IMR-90 (cell line): ENCODE data around the gene DMD.

Source experiments
- MXI1 ChIP-seq: IDR thresholded peaks from 2 replicates; pipeline ENCODE4 v1.6.1; 2012; ENCODE audit warnings: low read depth, mild to moderate bottlenecking, low read length, moderate library complexity, borderline replicate concordance
- POLR2A ChIP-seq: IDR thresholded peaks from 2 replicates; pipeline ENCODE4 v1.6.1; 2012; ENCODE audit warnings: mild to moderate bottlenecking, low read depth, low read length

- TF ChIP-seq MXI1, result no peak
- TF ChIP-seq POLR2A, result no peak
These were observed 1938.9 kb downstream of the DMD start for GRCh38 chrX:31272472-31272775.
